HG03280 (cell line): ENCODE results near the gene IQSEC1.

Experiments
- ATAC-seq: cut with Tn5 transposase; IDR thresholded peaks from one replicate; pipeline ENCODE4 v1.9.1; 2021; ENCODE audit warnings: mild to moderate bottlenecking, moderate library complexity; ENCODE audit not compliant: unreplicated experiment

Gene IQSEC1

GRCh38 chr3:12990781-12991480 is 82.3 kb downstream of the IQSEC1 start:
- no peak for ATAC-seq

- no peak for ATAC-seq
Measured at GRCh38 chr3:12990306-12990705, 82.9 kb downstream of the IQSEC1 start.

DNA sequence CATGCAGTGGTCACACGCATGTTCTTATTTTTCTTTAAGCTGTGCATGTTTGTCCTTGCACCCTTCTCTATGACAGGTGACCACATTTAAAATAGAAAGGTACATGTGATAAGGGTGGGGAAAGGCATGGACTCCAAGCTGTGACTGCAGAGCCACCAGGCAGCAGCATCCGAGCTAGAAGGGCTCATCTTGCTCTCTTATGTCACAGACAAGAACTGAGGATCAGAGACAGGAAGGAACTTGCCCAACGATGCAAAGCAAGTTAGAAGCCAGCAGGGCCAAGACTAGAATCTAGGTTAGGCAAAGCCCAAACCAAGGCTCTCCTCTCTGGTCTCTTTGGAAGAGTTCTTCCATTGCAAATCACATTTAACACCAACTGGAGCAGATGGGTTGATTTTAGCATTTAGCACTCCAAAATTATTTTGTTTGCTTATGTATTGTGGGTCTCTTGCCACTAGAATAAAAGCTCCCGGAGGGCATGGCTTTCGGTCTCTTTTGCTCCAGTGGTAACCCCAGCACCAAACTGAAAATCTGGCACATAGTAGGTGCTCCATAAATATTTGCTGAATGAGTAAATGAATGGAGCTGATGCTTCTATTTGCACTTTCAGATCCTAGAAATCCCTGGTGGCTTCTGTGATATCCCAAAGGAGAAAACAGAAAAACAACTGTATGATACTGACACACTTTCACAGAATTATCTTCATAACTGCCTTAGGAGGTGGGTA is 84.3 kb downstream of the IQSEC1 start:
- ATAC-seq: no peak

- no peak for ATAC-seq
Measured at GRCh38 chr3:12987602-12988001, 85.6 kb downstream of the IQSEC1 start.

DNA sequence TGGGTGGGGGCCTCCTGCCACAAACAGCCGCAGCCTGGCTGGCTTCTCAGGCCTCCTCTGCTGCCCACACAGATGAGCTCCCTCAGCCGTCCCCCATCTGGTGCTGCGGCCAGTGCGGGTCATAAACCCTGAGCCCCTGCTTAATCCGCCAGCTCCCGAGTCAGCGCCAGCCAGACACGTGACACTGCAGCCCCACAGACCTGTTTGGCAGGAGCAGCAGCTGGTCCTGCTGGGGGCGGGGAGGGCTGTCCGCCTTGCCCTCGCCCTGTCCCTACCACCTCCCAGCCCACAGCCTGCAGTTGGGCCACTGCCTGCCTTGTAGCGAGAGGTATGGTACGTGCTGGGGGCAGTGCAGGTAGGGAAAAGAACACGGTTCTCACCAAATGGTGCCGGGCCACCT is 86.2 kb downstream of the IQSEC1 start:
- ATAC-seq: no peak

DNA sequence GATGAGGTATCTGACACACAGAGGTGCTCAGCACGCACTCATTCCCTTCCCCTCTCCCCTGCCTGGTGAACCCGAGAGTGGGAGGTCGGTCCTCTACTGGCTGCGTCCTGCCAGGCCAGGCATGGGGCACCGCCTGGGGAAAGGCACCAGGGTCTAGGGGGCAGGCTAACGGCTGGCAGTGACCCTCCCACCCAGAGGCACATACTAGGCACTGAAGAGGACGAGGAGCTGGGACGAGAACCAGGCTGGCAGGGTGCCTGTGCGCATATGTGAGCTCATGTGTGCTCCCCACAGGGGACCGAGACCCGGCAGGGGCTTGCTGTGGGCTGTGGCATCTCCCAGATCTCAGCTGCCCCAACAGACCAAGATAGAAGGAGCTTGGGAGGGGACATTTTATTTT is 86.7 kb downstream of the IQSEC1 start:
- no peak for ATAC-seq

DNA sequence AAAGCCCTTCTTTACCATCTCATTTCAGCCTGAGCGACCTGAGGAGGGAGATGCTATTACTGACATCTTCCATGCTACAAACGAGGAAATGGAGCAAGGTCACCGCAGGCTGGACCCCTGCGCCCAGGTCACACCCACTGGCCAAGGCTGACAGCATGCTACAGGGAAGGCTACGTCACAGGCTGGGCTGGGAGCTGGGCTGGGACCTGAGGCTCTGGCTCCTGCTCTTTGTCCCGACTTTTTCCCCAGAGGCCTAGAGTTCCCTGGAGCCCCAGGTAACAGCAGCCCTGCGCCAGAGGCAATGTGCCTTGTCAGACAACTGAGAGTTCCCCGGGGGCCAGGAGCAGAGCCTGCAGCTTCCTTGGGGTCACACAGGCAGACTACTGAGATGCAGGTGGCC is 87.2 kb downstream of the IQSEC1 start:
- no peak for ATAC-seq

- no peak for ATAC-seq
Measured at GRCh38 chr3:12985148-12985547, 88.1 kb downstream of the IQSEC1 start.

DNA sequence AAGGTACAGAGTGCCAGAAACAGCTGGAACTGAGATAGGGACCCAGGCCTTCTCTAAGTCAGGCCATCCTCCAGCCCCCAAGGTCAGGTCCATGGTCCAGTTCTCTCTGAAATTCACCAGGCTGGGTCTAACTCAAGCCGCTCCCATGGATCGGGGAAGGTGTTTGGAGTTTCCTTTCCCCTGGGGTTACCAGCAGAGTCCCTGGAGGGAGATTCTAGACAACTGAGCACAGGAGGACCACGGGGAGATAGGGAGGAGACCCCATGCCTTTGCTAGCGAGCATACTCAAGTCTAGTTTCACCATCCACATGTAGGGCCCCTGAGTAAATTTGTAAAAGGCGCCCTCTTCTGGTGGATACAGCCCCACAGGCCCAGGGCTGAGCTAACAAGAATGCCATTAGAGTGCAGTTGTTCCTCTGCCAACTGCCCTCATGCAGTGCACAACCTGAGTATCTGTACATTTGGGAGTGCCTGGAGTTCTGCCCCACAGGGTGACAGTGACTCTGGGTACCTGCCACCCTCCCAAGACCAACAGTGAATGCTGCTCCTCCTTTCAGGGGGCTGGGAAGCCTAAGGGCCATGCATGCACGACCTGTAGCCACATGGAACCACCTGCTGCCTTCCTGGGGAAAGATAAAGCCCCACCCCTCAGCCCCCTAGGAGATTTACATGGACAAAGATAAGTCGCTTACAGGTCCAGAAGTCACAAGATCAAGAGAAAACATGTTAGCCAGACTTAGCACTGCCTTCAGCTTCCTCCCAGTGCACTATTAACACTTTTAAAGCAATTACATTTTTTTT is 89.0 kb downstream of the IQSEC1 start:
- peak; percentile 49 for ATAC-seq

- no peak for ATAC-seq
Measured at GRCh38 chr3:12983319-12983718, 89.9 kb downstream of the IQSEC1 start.

GRCh38 chr3:12982619-12983101 is 90.6 kb downstream of the IQSEC1 start:
- ATAC-seq: peak; percentile 45

- ATAC-seq: no peak
Measured at GRCh38 chr3:12981306-12982275, 91.6 kb downstream of the IQSEC1 start.

DNA sequence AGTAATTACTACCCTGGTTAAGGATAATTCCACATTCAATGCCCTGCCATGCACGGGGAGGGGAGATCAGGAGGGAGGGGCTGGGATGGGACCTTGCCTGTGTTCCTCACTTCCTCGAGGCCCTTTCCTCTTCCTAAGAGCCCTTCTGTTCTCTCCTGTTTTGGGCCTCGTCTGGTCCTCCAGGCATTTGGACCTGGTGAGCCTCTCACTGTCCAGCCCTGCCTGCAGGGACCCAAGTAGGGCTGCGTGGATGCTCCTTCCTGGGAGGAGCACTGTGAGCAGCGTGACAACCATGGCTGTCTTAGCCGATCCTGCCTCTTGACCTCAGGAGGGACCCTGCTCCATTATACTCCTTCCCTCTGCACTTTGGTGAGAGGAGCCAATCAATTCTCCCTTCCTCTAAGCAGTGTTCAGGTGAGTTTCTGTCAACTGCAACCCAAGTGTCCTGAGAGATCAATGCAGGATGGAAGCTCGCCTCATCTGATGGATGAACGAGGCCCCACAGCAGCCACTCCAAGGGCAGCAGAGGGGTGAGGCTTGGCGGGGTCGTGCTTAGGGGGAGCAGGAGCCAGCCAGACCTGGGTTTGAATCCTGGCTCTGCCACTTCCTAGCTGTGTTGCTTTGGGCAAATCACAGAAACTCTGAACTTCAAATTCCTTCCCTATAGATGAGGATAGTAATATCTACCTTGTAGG is 92.5 kb downstream of the IQSEC1 start:
- no peak for ATAC-seq

GRCh38 chr3:12979947-12980487 is 93.2 kb downstream of the IQSEC1 start:
- ATAC-seq: no peak

- ATAC-seq: no peak
Measured at GRCh38 chr3:12979151-12979946, 93.9 kb downstream of the IQSEC1 start.

GRCh38 chr3:12978682-12979081 is 94.5 kb downstream of the IQSEC1 start:
- ATAC-seq: no peak

- ATAC-seq: no peak
Measured at GRCh38 chr3:12977117-12977808, 96.0 kb downstream of the IQSEC1 start.
